ENCODE data around the gene RDH13.

GRCh38 chr19:55062735-55063491 lies at the start of gene RDH13:
- no peak for TF ChIP-seq CTCF (IDR thresholded peaks at IDR 0.05; ENCODE audit: low read depth, low read length, missing input control)
- no peak for TF ChIP-seq TAF1 (conservative IDR thresholded peaks at IDR 0.05)
- peak in 1 of 2 donors; percentile 50 for TF ChIP-seq GABPA (IDR thresholded peaks at IDR 0.05 in 1 of 2, conservative IDR thresholded peaks at IDR 0.05 in 1 of 2)
- no peak for TF ChIP-seq JUND (IDR thresholded peaks at IDR 0.05)
- TF ChIP-seq SP1 (IDR thresholded peaks at IDR 0.05) = peak; percentile 52
- no peak for TF ChIP-seq NR2F2 (IDR thresholded peaks at IDR 0.05)
- TF ChIP-seq YY1 (IDR thresholded peaks at IDR 0.05) = no peak
- no peak for TF ChIP-seq REST (IDR thresholded peaks at IDR 0.05)
- TF ChIP-seq ATF3 (IDR thresholded peaks at IDR 0.05) = no peak
- no peak for TF ChIP-seq FOXA1 (IDR thresholded peaks at IDR 0.05)
- TF ChIP-seq MAX (IDR thresholded peaks at IDR 0.05) = no peak
- no peak for TF ChIP-seq EGR1 (IDR thresholded peaks at IDR 0.05; ENCODE audit: low read depth in 2 of 2)
- no peak for TF ChIP-seq HNF4G (IDR thresholded peaks at IDR 0.05)
- TF ChIP-seq HNF4A (conservative IDR thresholded peaks at IDR 0.05) = no peak
